Endothelial cell of coronary artery (primary cell): ENCODE measurements around the gene SOX30. TPM values are rescaled to one million over a fixed set of nuclear protein-coding genes. Genes with fewer than 3 reads are reported as not detected.

ENCODE experiments used
- total RNA-seq: library from RNA; depleted of rRNA; stranded (reverse); fragments of >200 nt; gene quantifications from 2 replicates; pipeline ENCODE4 v1.2.3, GENCODE V29; 2014

SOX30 gene
- not detected in 2 replicates for total RNA-seq

GRCh38 chr5:157652377-157652692, at the start of gene SOX30:
TSS of gene SOX30 (minus strand) at chr5:157652438. CDS start at chr5:157652078, 360 bp downstream.

GRCh38 chr5:157670662-157671591, 18.7 kb upstream of the SOX30 start, which contains the start of gene C5orf52:
TSS of gene C5orf52 (plus strand) at chr5:157671533. CDS start at chr5:157671615, 82 bp downstream.

Other genes with a start within 250 kb of the SOX30 start
- not detected in 2 replicates for gene NIPAL4, start 192.2 kb downstream of the SOX30 start, total RNA-seq
- gene ADAM19, start 76.7 kb downstream of the SOX30 start, total RNA-seq: 34.1 and 55.1 TPM in 2 replicates
- gene C5orf52, start 19.1 kb upstream of the SOX30 start, total RNA-seq: not detected in 2 replicates
- 16.6 and 18.5 TPM in 2 replicates for gene THG1L, start 79.0 kb upstream of the SOX30 start, total RNA-seq
- 7.8 and 9.0 TPM in 2 replicates for gene LSM11, start 91.3 kb upstream of the SOX30 start, total RNA-seq
- 98.2 and 105 TPM in 2 replicates for gene CLINT1, start 206.7 kb upstream of the SOX30 start, total RNA-seq